ENCODE data around the gene ZSCAN5A. TPM values are rescaled to one million over a fixed set of nuclear protein-coding genes. Genes with fewer than 3 reads are reported as not detected.

ZSCAN5A gene
- total RNA-seq, 1 donor from 2014 or later: 16.7 TPM

GRCh38 chr19:56284746-56285145, 29.9 kb downstream of the ZSCAN5A start:
- Histone ChIP-seq H3K4me3 (no peak overlapping the region), H3K27ac (replicated peaks) (no peak overlapping the region), H3K27me3 (ENCODE audit: low read depth) (no peaks in the 10 kb centered on the region), H3K4me1 (no peaks in the 10 kb centered on the region), H3K9me3 (replicated peaks) (no peaks in the 10 kb centered on the region), H3K36me3 (peaks cover 12% of the 10 kb centered on the region)
- TF ChIP-seq CTCF (IDR thresholded peaks at IDR 0.05; ENCODE audit: borderline replicate concordance): no peak
- intact Hi-C loops (cut with micrococcal nuclease): no loop called here
- no peak for DNase-seq

GRCh38 chr19:56282809-56283208, 31.8 kb downstream of the ZSCAN5A start:
- Histone ChIP-seq H3K36me3 (peaks cover 8% of the 10 kb centered on the region), H3K9me3 (replicated peaks) (no peaks in the 10 kb centered on the region), H3K4me1 (no peaks in the 10 kb centered on the region), H3K27ac (replicated peaks) (no peak overlapping the region), H3K27me3 (ENCODE audit: low read depth) (no peaks in the 10 kb centered on the region), H3K4me3 (no peak overlapping the region)
- intact Hi-C loops (cut with micrococcal nuclease): no loop called here
- TF ChIP-seq CTCF (IDR thresholded peaks at IDR 0.05; ENCODE audit: borderline replicate concordance): no peak
- DNase-seq: no peak

- intact Hi-C loops (cut with micrococcal nuclease): no loop called here
- Histone ChIP-seq H3K36me3 (peaks cover 4% of the 10 kb centered on the region), H3K9me3 (replicated peaks) (no peaks in the 10 kb centered on the region), H3K4me1 (no peaks in the 10 kb centered on the region), H3K27me3 (ENCODE audit: low read depth) (no peaks in the 10 kb centered on the region), H3K27ac (replicated peaks) (no peak overlapping the region), H3K4me3 (no peak overlapping the region)
- no peak for TF ChIP-seq CTCF (IDR thresholded peaks at IDR 0.05; ENCODE audit: borderline replicate concordance)
- no peak for DNase-seq
Observed at GRCh38 chr19:56273563-56274117, 41.0 kb downstream of the ZSCAN5A start.

- DNase-seq: no peak
- H3K4me1 ChIP-seq: no peaks in the 10 kb centered on the region
- intact Hi-C loops (cut with micrococcal nuclease): no loop called here
- no peak within 1 kb of the TSS for H3K27ac ChIP-seq (replicated peaks)
- no peaks in the 10 kb centered on the region for H3K27me3 ChIP-seq (ENCODE audit: low read depth)
- no peaks in the 10 kb centered on the region for H3K9me3 ChIP-seq (replicated peaks)
- H3K36me3 ChIP-seq: peaks cover 4% of the 10 kb centered on the region
- no peak within 1 kb of the TSS for H3K4me3 ChIP-seq
- TF ChIP-seq CTCF (IDR thresholded peaks at IDR 0.05; ENCODE audit: borderline replicate concordance): no peak
Observed at GRCh38 chr19:56272161-56272798, 42.4 kb downstream of the ZSCAN5A start, which contains the start of gene EDDM13. Gene EDDM13 (plus strand): TSS chr19:56272748. CDS start chr19:56272835, 87 bp downstream.

- peaks cover under 1% of the 10 kb centered on the region for H3K4me1 ChIP-seq
- DNase-seq: no peak
- no peaks in the 10 kb centered on the region for H3K27me3 ChIP-seq (ENCODE audit: low read depth)
- no peak for TF ChIP-seq CTCF (IDR thresholded peaks at IDR 0.05; ENCODE audit: borderline replicate concordance)
- H3K9me3 ChIP-seq (replicated peaks): no peaks in the 10 kb centered on the region
- no peak overlapping the region for H3K4me3 ChIP-seq
- H3K36me3 ChIP-seq: peaks cover 4% of the 10 kb centered on the region
- H3K27ac ChIP-seq (replicated peaks): no peak overlapping the region
- intact Hi-C loops (cut with micrococcal nuclease): no loop called here
Observed at GRCh38 chr19:56271151-56271550, 43.5 kb downstream of the ZSCAN5A start.

All from left ventricle myocardium inferior (tissue), 1 donor.